ENCODE measurements around the gene ZFAND6.

DNA sequence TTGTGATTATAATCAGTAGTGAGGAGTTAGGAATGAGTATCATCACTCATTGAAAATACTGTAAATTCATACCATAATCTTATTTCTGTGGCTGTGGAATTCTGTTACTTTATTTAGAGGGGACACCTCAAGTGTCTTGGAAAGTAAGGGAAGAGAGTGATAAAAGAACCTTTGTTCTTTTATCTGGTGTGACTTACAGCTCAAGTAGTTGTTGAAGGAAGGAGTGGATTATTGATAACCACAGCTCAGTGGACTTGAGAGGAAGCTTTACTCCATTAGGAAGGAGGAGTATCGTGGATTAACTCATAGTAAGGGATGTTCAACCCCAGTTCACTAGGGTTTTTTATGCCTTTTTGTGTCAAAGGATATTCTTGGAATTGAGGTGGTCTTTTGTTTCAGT, 61.2 kb downstream of the ZFAND6 start:
- TF ChIP-seq, protein P1, sequence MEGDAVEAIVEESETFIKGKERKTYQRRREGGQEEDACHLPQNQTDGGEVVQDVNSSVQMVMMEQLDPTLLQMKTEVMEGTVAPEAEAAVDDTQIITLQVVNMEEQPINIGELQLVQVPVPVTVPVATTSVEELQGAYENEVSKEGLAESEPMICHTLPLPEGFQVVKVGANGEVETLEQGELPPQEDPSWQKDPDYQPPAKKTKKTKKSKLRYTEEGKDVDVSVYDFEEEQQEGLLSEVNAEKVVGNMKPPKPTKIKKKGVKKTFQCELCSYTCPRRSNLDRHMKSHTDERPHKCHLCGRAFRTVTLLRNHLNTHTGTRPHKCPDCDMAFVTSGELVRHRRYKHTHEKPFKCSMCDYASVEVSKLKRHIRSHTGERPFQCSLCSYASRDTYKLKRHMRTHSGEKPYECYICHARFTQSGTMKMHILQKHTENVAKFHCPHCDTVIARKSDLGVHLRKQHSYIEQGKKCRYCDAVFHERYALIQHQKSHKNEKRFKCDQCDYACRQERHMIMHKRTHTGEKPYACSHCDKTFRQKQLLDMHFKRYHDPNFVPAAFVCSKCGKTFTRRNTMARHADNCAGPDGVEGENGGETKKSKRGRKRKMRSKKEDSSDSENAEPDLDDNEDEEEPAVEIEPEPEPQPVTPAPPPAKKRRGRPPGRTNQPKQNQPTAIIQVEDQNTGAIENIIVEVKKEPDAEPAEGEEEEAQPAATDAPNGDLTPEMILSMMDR (IDR thresholded peaks at IDR 0.05), result no peak
- no peak for TF ChIP-seq POLR2A (IDR thresholded peaks at IDR 0.05)

All from thyroid gland (tissue), 4 donors.